Suprapubic skin (tissue), 4 donors: ENCODE results near the gene MICU1. TPM values are rescaled to one million over a fixed set of nuclear protein-coding genes. Genes with fewer than 3 reads are reported as not detected.

Experiments used
- DNase-seq, 2 donors: peaks; one replicate each; pipeline ENCODE4 v3.0.0-alpha.2; 2019; ENCODE audit warnings: low spot score in 2 of 2
- H3K27ac ChIP-seq: fragments of 200-600 bp; sonication (generic); one replicate; pipeline ENCODE4 v1.5.1; 2019
- H3K27me3 ChIP-seq: fragments of 200-600 bp; sonication (generic); one replicate; pipeline ENCODE4 v1.5.1; 2019
- H3K36me3 ChIP-seq: fragments of 200-600 bp; sonication (generic); one replicate; pipeline ENCODE4 v1.5.1; 2019
- H3K4me1 ChIP-seq: fragments of 200-600 bp; sonication (generic); one replicate; pipeline ENCODE4 v1.5.1; 2019
- H3K4me3 ChIP-seq: fragments of 200-600 bp; sonication (generic); one replicate; pipeline ENCODE4 v1.5.1; 2019; ENCODE audit warnings: mild to moderate bottlenecking
- H3K9me3 ChIP-seq: fragments of 200-600 bp; sonication (generic); one replicate; pipeline ENCODE4 v1.5.1; 2019
- EP300 ChIP-seq: sonication (generic); formaldehyde crosslinking; IDR thresholded peaks from one replicate; pipeline ENCODE4 v1.6.1; 2017; ENCODE audit warnings: antibody characterized with exemption
- POLR2A ChIP-seq, 2 donors: fragments of 450-650 bp; IDR thresholded peaks; one replicate each; pipeline ENCODE4 v1.6.1; 2017; ENCODE audit warnings: antibody characterized with exemption in 2 of 2, mild to moderate bottlenecking in 2 of 2, moderate library complexity in 2 of 2
- POLR2AphosphoS5 ChIP-seq, 3 donors: sonication (generic); formaldehyde crosslinking; IDR thresholded peaks; one replicate each; pipeline ENCODE4 v1.6.1; 2017; ENCODE audit warnings: antibody characterized with exemption in 3 of 3
- WGBS: methylation state at CpG from one replicate; pipeline ENCODE4 v1.1.5; 2018; 5-methylcytosine and 5-hydroxymethylcytosine counted together
- total RNA-seq, 4 donors: library from RNA; depleted of rRNA; stranded (reverse); fragments of >200 nt; gene quantifications; one replicate each; pipeline ENCODE4 v1.1.0, GENCODE V29; 2016
- TF ChIP-seq, protein P1 (sequence below), 2 donors: fragments of 200-600 bp in 1 of 2; fragments of 450-650 bp in 1 of 2; sonication (generic) in 1 of 2; IDR thresholded peaks; one replicate each; pipeline ENCODE4 v1.5.1; 2016 to 2019; ENCODE audit warnings: antibody characterized with exemption in 2 of 2, mild to moderate bottlenecking in 1 of 2, moderate library complexity in 1 of 2

Gene MICU1
- total RNA-seq, 4 donors from 2014 or later = 34.1 to 37.6 (median 35.6) TPM

DNA sequence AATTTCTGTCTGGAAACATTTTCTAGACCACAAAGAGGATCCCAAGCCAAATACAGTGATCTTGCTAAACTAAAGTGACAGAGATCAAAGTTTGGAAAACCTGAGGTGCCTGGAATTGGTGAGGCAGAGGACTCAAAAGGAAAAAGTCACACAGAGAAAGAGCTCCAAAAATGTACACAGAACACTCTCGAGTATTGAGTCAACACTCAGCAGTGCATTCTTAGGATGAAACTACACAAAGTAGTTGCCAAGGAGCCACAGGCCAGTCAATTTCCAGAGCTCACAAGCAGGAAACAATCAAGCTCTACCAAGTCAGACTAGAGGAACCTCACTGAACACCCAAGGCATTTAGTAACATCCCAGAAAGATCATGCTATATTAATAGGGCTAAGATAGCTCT lies 61.3 kb downstream of the MICU1 start:
- H3K4me3 ChIP-seq = no peak overlapping the region
- peaks cover 42% of the 10 kb centered on the region for H3K36me3 ChIP-seq
- H3K27ac ChIP-seq = no peak overlapping the region
- no peak for TF ChIP-seq POLR2AphosphoS5 (IDR thresholded peaks at IDR 0.05)
- no peak for TF ChIP-seq POLR2A (IDR thresholded peaks at IDR 0.05)
- no peak for TF ChIP-seq EP300
- TF ChIP-seq, protein P1, sequence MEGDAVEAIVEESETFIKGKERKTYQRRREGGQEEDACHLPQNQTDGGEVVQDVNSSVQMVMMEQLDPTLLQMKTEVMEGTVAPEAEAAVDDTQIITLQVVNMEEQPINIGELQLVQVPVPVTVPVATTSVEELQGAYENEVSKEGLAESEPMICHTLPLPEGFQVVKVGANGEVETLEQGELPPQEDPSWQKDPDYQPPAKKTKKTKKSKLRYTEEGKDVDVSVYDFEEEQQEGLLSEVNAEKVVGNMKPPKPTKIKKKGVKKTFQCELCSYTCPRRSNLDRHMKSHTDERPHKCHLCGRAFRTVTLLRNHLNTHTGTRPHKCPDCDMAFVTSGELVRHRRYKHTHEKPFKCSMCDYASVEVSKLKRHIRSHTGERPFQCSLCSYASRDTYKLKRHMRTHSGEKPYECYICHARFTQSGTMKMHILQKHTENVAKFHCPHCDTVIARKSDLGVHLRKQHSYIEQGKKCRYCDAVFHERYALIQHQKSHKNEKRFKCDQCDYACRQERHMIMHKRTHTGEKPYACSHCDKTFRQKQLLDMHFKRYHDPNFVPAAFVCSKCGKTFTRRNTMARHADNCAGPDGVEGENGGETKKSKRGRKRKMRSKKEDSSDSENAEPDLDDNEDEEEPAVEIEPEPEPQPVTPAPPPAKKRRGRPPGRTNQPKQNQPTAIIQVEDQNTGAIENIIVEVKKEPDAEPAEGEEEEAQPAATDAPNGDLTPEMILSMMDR (IDR thresholded peaks at IDR 0.05) = no peak
- no peak for DNase-seq
- H3K9me3 ChIP-seq = no peaks in the 10 kb centered on the region
- H3K27me3 ChIP-seq = no peaks in the 10 kb centered on the region
- H3K4me1 ChIP-seq = no peaks in the 10 kb centered on the region
- WGBS = 86% methylated on average over 1 of the region's 1 CpG

GRCh38 chr10:72563327-72563932 lies 62.4 kb downstream of the MICU1 start:
- TF ChIP-seq POLR2AphosphoS5 (IDR thresholded peaks at IDR 0.05) (no peak), EP300 (no peak), POLR2A (IDR thresholded peaks at IDR 0.05) (no peak)
- TF ChIP-seq, protein P1 (IDR thresholded peaks at IDR 0.05) = no peak
- H3K4me3 ChIP-seq = no peak overlapping the region
- H3K27ac ChIP-seq = no peak overlapping the region
- H3K4me1 ChIP-seq = no peaks in the 10 kb centered on the region
- no peak for DNase-seq
- H3K36me3 ChIP-seq = peaks cover 44% of the 10 kb centered on the region
- H3K9me3 ChIP-seq = no peaks in the 10 kb centered on the region
- WGBS = 74% methylated on average over 6 of the region's 6 CpGs
- H3K27me3 ChIP-seq = no peaks in the 10 kb centered on the region

- H3K27me3 ChIP-seq = no peaks in the 10 kb centered on the region
- H3K36me3 ChIP-seq = peaks cover 44% of the 10 kb centered on the region
- H3K9me3 ChIP-seq = no peaks in the 10 kb centered on the region
- H3K27ac ChIP-seq = no peak overlapping the region
- H3K4me3 ChIP-seq = no peak overlapping the region
- TF ChIP-seq POLR2A (IDR thresholded peaks at IDR 0.05) (no peak), EP300 (no peak), POLR2AphosphoS5 (IDR thresholded peaks at IDR 0.05) (no peak)
- TF ChIP-seq, protein P1 (IDR thresholded peaks at IDR 0.05) = no peak
- H3K4me1 ChIP-seq = no peaks in the 10 kb centered on the region
- DNase-seq = no peak
- WGBS = 94% methylated on average over 3 of the region's 3 CpGs
Measured at GRCh38 chr10:72561745-72562166, 64.1 kb downstream of the MICU1 start.

DNA sequence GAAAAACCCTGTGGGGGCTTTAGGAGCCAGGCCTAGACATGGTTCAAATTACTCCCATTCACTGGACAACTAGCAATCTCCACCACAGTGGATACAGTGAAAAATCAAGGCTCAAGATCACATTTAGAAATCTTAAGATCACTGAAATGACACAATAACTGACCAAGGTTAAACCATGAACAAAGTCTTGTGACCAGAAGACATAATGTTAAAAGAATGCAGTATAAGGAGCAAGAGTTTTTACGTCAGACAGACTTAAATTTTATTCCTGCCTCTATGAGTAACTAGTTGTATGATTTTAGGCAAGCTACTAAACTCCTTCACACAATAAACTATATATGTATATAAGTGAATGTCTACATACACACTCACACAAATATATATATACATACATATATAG lies 68.5 kb downstream of the MICU1 start:
- Histone ChIP-seq H3K27me3 (no peaks in the 10 kb centered on the region), H3K4me1 (no peaks in the 10 kb centered on the region), H3K27ac (no peak overlapping the region), H3K36me3 (peaks cover 27% of the 10 kb centered on the region), H3K4me3 (no peak overlapping the region), H3K9me3 (no peaks in the 10 kb centered on the region)
- no peak for DNase-seq
- WGBS = 86% methylated on average over 1 of the region's 1 CpG
- TF ChIP-seq, protein P1 (IDR thresholded peaks at IDR 0.05) = no peak
- no peak for TF ChIP-seq EP300
- no peak for TF ChIP-seq POLR2A (IDR thresholded peaks at IDR 0.05)
- TF ChIP-seq POLR2AphosphoS5 (IDR thresholded peaks at IDR 0.05) = no peak

GRCh38 chr10:72552857-72553256 lies 73.0 kb downstream of the MICU1 start:
- H3K36me3 ChIP-seq = peaks cover 32% of the 10 kb centered on the region
- H3K27me3 ChIP-seq = no peaks in the 10 kb centered on the region
- no peaks in the 10 kb centered on the region for H3K9me3 ChIP-seq
- H3K27ac ChIP-seq = no peak overlapping the region
- H3K4me1 ChIP-seq = no peaks in the 10 kb centered on the region
- DNase-seq = no peak
- no peak overlapping the region for H3K4me3 ChIP-seq
- no peak for TF ChIP-seq EP300
- TF ChIP-seq, protein P1 (IDR thresholded peaks at IDR 0.05) = no peak
- TF ChIP-seq POLR2A (IDR thresholded peaks at IDR 0.05) = no peak
- TF ChIP-seq POLR2AphosphoS5 (IDR thresholded peaks at IDR 0.05) = no peak
